IMR-90 (cell line): ENCODE results near the gene CYP26B1. TPM values are rescaled to one million over a fixed set of nuclear protein-coding genes. Genes with fewer than 3 reads are reported as not detected.

Experiments used
- ATAC-seq: fragments of 200-7000 bp; cut with Tn5 transposase; 2 replicates; pipeline ENCODE4 v1.9.1; 2020; ENCODE audit warnings: low read depth, mild to moderate bottlenecking, moderate library complexity
- BruUV-seq: library from RNA; stranded (reverse); fragments of 400-500 nt; replicated peaks from 2 replicates; lab custom pipeline; 2021; lab: Mats Ljungman, UMichigan
- CTCF ChIA-PET: fragments of 300-600 bp; formaldehyde crosslinking; extraction: SDS; loops from one replicate; lab custom pipeline; 2021; ENCODE audit warnings: antibody characterized with exemption; lab: Yijun Ruan, JAX
- POLR2A ChIA-PET: fragments of 300-600 bp; sonication (Branson Sonifier 250); formaldehyde crosslinking; loops from one replicate; lab custom pipeline; 2022; ENCODE audit warnings: antibody characterized with exemption; ENCODE audit not compliant: unreplicated experiment; lab: Charles Lee
- DNase-seq: peaks from one replicate; pipeline ENCODE4 v3.0.0; 2013
- H2AFZ ChIP-seq: replicated peaks from 2 replicates; pipeline ENCODE3; 2013; ENCODE audit warnings: low read length, mild to moderate bottlenecking; ENCODE audit not compliant: poor library complexity
- H2AK5ac ChIP-seq: 2 replicates; pipeline ENCODE4 v1.6.1; 2013; ENCODE audit warnings: low read depth, low read length, inconsistent platforms
- H2AK9ac ChIP-seq: replicated peaks from 2 replicates; pipeline ENCODE3; 2013; ENCODE audit warnings: mild to moderate bottlenecking, low read depth, low read length, moderate library complexity; ENCODE audit not compliant: poor library complexity
- H2BK120ac ChIP-seq: 2 replicates; pipeline ENCODE4 v1.6.1; 2013; ENCODE audit warnings: low read depth, low read length, inconsistent platforms
- H2BK15ac ChIP-seq: 3 replicates; pipeline ENCODE4 v1.6.1; 2013; ENCODE audit warnings: low read depth, low read length, inconsistent platforms
- H2BK20ac ChIP-seq: 2 replicates; pipeline ENCODE4 v1.6.1; 2013; ENCODE audit warnings: low read depth, mild to moderate bottlenecking, inconsistent platforms, low read length, moderate library complexity
- H2BK5ac ChIP-seq: 2 replicates; pipeline ENCODE4 v1.6.1; 2013; ENCODE audit warnings: mild to moderate bottlenecking, low read depth, low read length, inconsistent platforms; ENCODE audit not compliant: poor library complexity, severe bottlenecking
- H3K14ac ChIP-seq: replicated peaks from 2 replicates; pipeline ENCODE4 v1.6.1; 2013; ENCODE audit warnings: low read depth, low read length, inconsistent platforms
- H3K18ac ChIP-seq: 2 replicates; pipeline ENCODE4 v1.6.1; 2013; ENCODE audit warnings: low read depth, low read length, control low read depth
- H3K23ac ChIP-seq: 2 replicates; pipeline ENCODE4 v1.6.1; 2013; ENCODE audit warnings: low read depth, low read length, inconsistent platforms
- H3K27ac ChIP-seq: 2 replicates; pipeline ENCODE4 v1.5.1; 2013; ENCODE audit warnings: mild to moderate bottlenecking, control low read depth, low read length; ENCODE audit not compliant: insufficient read depth
- H3K27me3 ChIP-seq: 2 replicates; pipeline ENCODE4 v1.6.1; 2013; ENCODE audit warnings: low read length; ENCODE audit not compliant: control insufficient read depth, insufficient read depth
- H3K36me3 ChIP-seq: 2 replicates; pipeline ENCODE4 v1.6.1; 2013; ENCODE audit warnings: low read length, mixed read lengths; ENCODE audit not compliant: control insufficient read depth, insufficient read depth
- H3K4ac ChIP-seq: 2 replicates; pipeline ENCODE4 v1.6.1; 2013; ENCODE audit warnings: low read depth, low read length, inconsistent platforms
- H3K4me1 ChIP-seq: 2 replicates; pipeline ENCODE4 v1.6.1; 2013; ENCODE audit warnings: low read length, mixed read lengths; ENCODE audit not compliant: control insufficient read depth, insufficient read depth
- H3K4me2 ChIP-seq: 2 replicates; pipeline ENCODE4 v1.6.1; 2013; ENCODE audit warnings: low read depth, mild to moderate bottlenecking, control low read depth, low read length, moderate library complexity
- H3K4me3 ChIP-seq: 2 replicates; pipeline ENCODE4 v1.5.1; 2013; ENCODE audit warnings: low read depth, mild to moderate bottlenecking, control low read depth, low read length, moderate library complexity; ENCODE audit not compliant: insufficient read depth
- H3K56ac ChIP-seq: 2 replicates; pipeline ENCODE4 v1.6.1; 2013; ENCODE audit warnings: low read length, inconsistent platforms; ENCODE audit not compliant: insufficient read depth; ENCODE audit errors: extremely low read depth
- H3K79me1 ChIP-seq, 2 experiments: 2 replicates each; pipeline ENCODE4 v1.6.1; 2013; ENCODE audit warnings: low read length in 2 of 2, inconsistent platforms in 1 of 2, low read depth in 1 of 2
- H3K9ac ChIP-seq: 2 replicates; pipeline ENCODE4 v1.6.1; 2013; ENCODE audit warnings: low read depth, low read length, control low read depth
- H3K9me1 ChIP-seq: 2 replicates; pipeline ENCODE4 v1.6.1; 2013; ENCODE audit warnings: low read length, inconsistent platforms; ENCODE audit not compliant: insufficient read depth
- H3K9me3 ChIP-seq: 2 replicates; pipeline ENCODE4 v1.6.1; 2013; ENCODE audit warnings: low read length; ENCODE audit not compliant: control insufficient read depth, insufficient read depth
- H4K20me1 ChIP-seq: 2 replicates; pipeline ENCODE4 v1.6.1; 2013; ENCODE audit warnings: low read length, inconsistent platforms; ENCODE audit not compliant: insufficient read depth
- H4K5ac ChIP-seq: 2 replicates; pipeline ENCODE4 v1.6.1; 2013; ENCODE audit warnings: mild to moderate bottlenecking, low read depth, low read length, control low read depth
- H4K8ac ChIP-seq, 2 experiments: 2 replicates each; pipeline ENCODE4 v1.6.1; 2013; ENCODE audit warnings: low read depth in 2 of 2, low read length in 2 of 2, control low read depth in 1 of 2, inconsistent platforms in 1 of 2
- H4K91ac ChIP-seq: 2 replicates; pipeline ENCODE4 v1.6.1; 2013; ENCODE audit warnings: low read depth, low read length, inconsistent platforms; ENCODE audit not compliant: insufficient read depth
- CEBPB ChIP-seq: IDR thresholded peaks from 2 replicates; pipeline ENCODE4 v1.6.1; 2012; ENCODE audit warnings: low read depth, low read length, improper control_type of control experiment
- MAFK ChIP-seq: IDR thresholded peaks from 2 replicates; pipeline ENCODE4 v1.6.1; 2012; ENCODE audit warnings: low read depth, low read length, improper control_type of control experiment
- POLR2A ChIP-seq: IDR thresholded peaks from 2 replicates; pipeline ENCODE4 v1.6.1; 2012; ENCODE audit warnings: mild to moderate bottlenecking, low read depth, low read length
- dilution Hi-C: fragments of 300-500 bp; cut with HindIII; formaldehyde crosslinking; loops from one replicate; pipeline ENCODE4 v1.14.3; 2018; ENCODE audit warnings: low sequenced_read_pairs; ENCODE audit not compliant: unreplicated experiment
- in situ Hi-C: fragments of 300-500 bp; cut with MboI; formaldehyde crosslinking; loops from 3 replicates; pipeline ENCODE4 v1.14.3; 2019; ENCODE audit warnings: low sequenced_read_pairs, inconsistent platforms, mixed read lengths
- intact Hi-C: fragments of 100-400 bp; cut with micrococcal nuclease; formaldehyde crosslinking; loops from 2 replicates; pipeline ENCODE4 v1.10.0; 2022
- polyA plus RNA-seq, 3 experiments: library from polyadenylated mRNA; depleted of rRNA; stranded (reverse); fragments of >200 nt; gene quantifications; 2 replicates each; pipeline ENCODE4 v1.2.3, GENCODE V29; 2012; ENCODE audit warnings: low replicate concordance in 1 of 3
- total RNA-seq: library from RNA; depleted of rRNA; stranded (reverse); fragments of >200 nt; gene quantifications from 2 replicates; pipeline ENCODE4 v1.2.3, GENCODE V29; 2012

The CYP26B1 gene
- total and polyA plus RNA-seq, 2 of the 4 experiments (the other 2 are of a cell fraction), result 0.02 TPM; not detected in 1

- Histone ChIP-seq H3K9ac (no peak overlapping the region), H3K23ac (no peak overlapping the region), H2BK20ac (no peak overlapping the region), H2AK9ac (no peak overlapping the region), H2BK15ac (no peak overlapping the region), H3K4me2 (no peak overlapping the region), H3K4me3 (no peak overlapping the region), H2AFZ (no peak overlapping the region), H2AK5ac (no peak overlapping the region), H4K5ac (no peak overlapping the region), H2BK5ac (no peak overlapping the region), H4K8ac (no peak overlapping the region), H4K20me1 (no peaks in the 10 kb centered on the region; the same call in 1 of the 2 replicates), H3K4ac (no peak overlapping the region), H3K4me1 (no peaks in the 10 kb centered on the region), H3K18ac (no peak overlapping the region), H4K91ac (no peak overlapping the region), H3K36me3 (peaks cover 4% of the 10 kb centered on the region), H3K9me3 (peaks cover 3% of the 10 kb centered on the region; the same call in 1 of the 2 replicates), H3K79me1 (no peaks in the 10 kb centered on the region), H3K14ac (no peak overlapping the region), H2BK120ac (no peak overlapping the region), H3K56ac (no peak overlapping the region), H3K9me1 (peaks cover 2% of the 10 kb centered on the region; the same call in 1 of the 2 replicates), H3K27ac (no peak overlapping the region), H3K27me3 (no peaks in the 10 kb centered on the region)
- no peak for ATAC-seq
- dilution Hi-C loops, result no loop called here
- intact Hi-C loops, result no loop called here
- in situ Hi-C loops, result no loop called here
- no TSS peak for BruUV-seq
- POLR2A ChIA-PET, result no interaction called here
- DNase-seq, result no peak
- CTCF ChIA-PET, result no interaction called here
- TF ChIP-seq CEBPB (no peak), POLR2A (no peak), MAFK (no peak)
Observed at GRCh38 chr2:72183016-72183415, 35.4 kb upstream of the CYP26B1 start.
